HCT116 (cell line): ENCODE data around the gene RAB32.

Source experiments
- CBX3 ChIP-seq: IDR thresholded peaks from 2 replicates; pipeline ENCODE4 v1.6.1; 2012; ENCODE audit warnings: low read depth
- ELF1 ChIP-seq: IDR thresholded peaks from 2 replicates; pipeline ENCODE4 v1.6.1; 2012; ENCODE audit warnings: low read depth, borderline replicate concordance
- EZH2 ChIP-seq: fragments of 200-600 bp; sonication (generic); IDR thresholded peaks from 2 replicates; pipeline ENCODE4 v1.6.1; 2017; ENCODE audit warnings: antibody characterized with exemption, mixed run types
- EZH2phosphoT487 ChIP-seq: fragments of 200-600 bp; IDR thresholded peaks from 2 replicates; pipeline ENCODE4 v1.6.1; 2018; ENCODE audit warnings: antibody characterized with exemption, borderline replicate concordance
- MAX ChIP-seq: IDR thresholded peaks from 2 replicates; pipeline ENCODE4 v1.6.1; 2012
- POLR2A ChIP-seq: IDR thresholded peaks from 2 replicates; pipeline ENCODE4 v1.7.0; 2011; ENCODE audit warnings: borderline replicate concordance; ENCODE audit not compliant: insufficient read depth, insufficient read length; ENCODE audit errors: extremely low read depth
- RAD21 ChIP-seq: IDR thresholded peaks from 2 replicates; pipeline ENCODE4 v1.6.1; 2012; ENCODE audit warnings: low read depth, mild to moderate bottlenecking
- SP1 ChIP-seq: IDR thresholded peaks from 2 replicates; pipeline ENCODE4 v1.6.1; 2012; ENCODE audit warnings: low read depth
- ZNF274 ChIP-seq: fragments of 200-500 bp; sonication (Bioruptor generic); IDR thresholded peaks from 2 replicates; pipeline ENCODE4 v1.6.1; 2014; ENCODE audit warnings: mild to moderate bottlenecking, low read depth, low read length, inconsistent platforms
- TF ChIP-seq, protein P1 (sequence below), 3 experiments: fragments of 200-600 bp in 1 of 3; sonication (generic) in 1 of 3; IDR thresholded peaks in 2 of 3; conservative IDR thresholded peaks in 1 of 3; 2 replicates each; pipeline ENCODE4 v1.5.1; 2012 to 2017; ENCODE audit warnings: low read depth in 2 of 3, low read length in 2 of 3, antibody characterized with exemption in 1 of 3, borderline replicate concordance in 1 of 3, control low read depth in 1 of 3, mild to moderate bottlenecking in 1 of 3, mixed read lengths in 1 of 3, mixed run types in 1 of 3, moderate library complexity in 1 of 3; ENCODE audit not compliant: insufficient read depth in 1 of 3
- TF ChIP-seq, protein P2 (sequence below): IDR thresholded peaks from 2 replicates; pipeline ENCODE4 v1.6.1; 2012; ENCODE audit warnings: low read depth

- TF ChIP-seq POLR2A (no peak), ELF1 (no peak), SP1 (no peak), RAD21 (no peak), CBX3 (no peak), EZH2phosphoT487 (no peak), ZNF274 (no peak), EZH2 (no peak), MAX (no peak)
- TF ChIP-seq, protein P1, sequence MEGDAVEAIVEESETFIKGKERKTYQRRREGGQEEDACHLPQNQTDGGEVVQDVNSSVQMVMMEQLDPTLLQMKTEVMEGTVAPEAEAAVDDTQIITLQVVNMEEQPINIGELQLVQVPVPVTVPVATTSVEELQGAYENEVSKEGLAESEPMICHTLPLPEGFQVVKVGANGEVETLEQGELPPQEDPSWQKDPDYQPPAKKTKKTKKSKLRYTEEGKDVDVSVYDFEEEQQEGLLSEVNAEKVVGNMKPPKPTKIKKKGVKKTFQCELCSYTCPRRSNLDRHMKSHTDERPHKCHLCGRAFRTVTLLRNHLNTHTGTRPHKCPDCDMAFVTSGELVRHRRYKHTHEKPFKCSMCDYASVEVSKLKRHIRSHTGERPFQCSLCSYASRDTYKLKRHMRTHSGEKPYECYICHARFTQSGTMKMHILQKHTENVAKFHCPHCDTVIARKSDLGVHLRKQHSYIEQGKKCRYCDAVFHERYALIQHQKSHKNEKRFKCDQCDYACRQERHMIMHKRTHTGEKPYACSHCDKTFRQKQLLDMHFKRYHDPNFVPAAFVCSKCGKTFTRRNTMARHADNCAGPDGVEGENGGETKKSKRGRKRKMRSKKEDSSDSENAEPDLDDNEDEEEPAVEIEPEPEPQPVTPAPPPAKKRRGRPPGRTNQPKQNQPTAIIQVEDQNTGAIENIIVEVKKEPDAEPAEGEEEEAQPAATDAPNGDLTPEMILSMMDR (IDR thresholded peaks at IDR 0.05 in 2 of 3, conservative IDR thresholded peaks at IDR 0.05 in 1 of 3; ENCODE audit: borderline replicate concordance in 1 of 3, insufficient read depth in 1 of 3, low read depth in 2 of 3, low read length in 2 of 3) = no peak
- TF ChIP-seq, protein P2, sequence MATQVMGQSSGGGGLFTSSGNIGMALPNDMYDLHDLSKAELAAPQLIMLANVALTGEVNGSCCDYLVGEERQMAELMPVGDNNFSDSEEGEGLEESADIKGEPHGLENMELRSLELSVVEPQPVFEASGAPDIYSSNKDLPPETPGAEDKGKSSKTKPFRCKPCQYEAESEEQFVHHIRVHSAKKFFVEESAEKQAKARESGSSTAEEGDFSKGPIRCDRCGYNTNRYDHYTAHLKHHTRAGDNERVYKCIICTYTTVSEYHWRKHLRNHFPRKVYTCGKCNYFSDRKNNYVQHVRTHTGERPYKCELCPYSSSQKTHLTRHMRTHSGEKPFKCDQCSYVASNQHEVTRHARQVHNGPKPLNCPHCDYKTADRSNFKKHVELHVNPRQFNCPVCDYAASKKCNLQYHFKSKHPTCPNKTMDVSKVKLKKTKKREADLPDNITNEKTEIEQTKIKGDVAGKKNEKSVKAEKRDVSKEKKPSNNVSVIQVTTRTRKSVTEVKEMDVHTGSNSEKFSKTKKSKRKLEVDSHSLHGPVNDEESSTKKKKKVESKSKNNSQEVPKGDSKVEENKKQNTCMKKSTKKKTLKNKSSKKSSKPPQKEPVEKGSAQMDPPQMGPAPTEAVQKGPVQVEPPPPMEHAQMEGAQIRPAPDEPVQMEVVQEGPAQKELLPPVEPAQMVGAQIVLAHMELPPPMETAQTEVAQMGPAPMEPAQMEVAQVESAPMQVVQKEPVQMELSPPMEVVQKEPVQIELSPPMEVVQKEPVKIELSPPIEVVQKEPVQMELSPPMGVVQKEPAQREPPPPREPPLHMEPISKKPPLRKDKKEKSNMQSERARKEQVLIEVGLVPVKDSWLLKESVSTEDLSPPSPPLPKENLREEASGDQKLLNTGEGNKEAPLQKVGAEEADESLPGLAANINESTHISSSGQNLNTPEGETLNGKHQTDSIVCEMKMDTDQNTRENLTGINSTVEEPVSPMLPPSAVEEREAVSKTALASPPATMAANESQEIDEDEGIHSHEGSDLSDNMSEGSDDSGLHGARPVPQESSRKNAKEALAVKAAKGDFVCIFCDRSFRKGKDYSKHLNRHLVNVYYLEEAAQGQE = no peak
Observed at GRCh38 chr6:146553377-146554135, 9.9 kb downstream of the RAB32 start.
